Measurements from ENCODE around the gene APOL1.

DNA sequence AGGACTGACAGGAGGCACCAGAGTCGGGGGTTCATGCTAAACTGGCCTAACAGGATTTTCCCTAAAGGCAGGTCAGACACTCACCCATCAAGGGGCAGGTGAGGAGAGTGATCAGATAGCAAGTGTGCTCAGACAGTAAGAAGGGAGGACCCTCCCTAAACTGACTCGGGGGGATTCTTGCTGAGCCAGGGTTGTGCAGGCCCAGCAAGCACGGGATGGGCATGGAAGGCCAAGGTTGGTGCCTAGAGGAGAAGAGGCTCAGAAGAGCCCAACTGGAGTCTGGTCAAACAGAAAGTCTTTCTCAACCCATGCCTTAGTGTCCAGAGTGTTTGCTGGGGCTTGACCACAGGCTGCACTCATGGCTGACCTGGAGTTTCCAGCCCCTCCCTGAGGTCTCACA, 6.2 kb upstream of the APOL1 start:
- TF ChIP-seq, protein P1, sequence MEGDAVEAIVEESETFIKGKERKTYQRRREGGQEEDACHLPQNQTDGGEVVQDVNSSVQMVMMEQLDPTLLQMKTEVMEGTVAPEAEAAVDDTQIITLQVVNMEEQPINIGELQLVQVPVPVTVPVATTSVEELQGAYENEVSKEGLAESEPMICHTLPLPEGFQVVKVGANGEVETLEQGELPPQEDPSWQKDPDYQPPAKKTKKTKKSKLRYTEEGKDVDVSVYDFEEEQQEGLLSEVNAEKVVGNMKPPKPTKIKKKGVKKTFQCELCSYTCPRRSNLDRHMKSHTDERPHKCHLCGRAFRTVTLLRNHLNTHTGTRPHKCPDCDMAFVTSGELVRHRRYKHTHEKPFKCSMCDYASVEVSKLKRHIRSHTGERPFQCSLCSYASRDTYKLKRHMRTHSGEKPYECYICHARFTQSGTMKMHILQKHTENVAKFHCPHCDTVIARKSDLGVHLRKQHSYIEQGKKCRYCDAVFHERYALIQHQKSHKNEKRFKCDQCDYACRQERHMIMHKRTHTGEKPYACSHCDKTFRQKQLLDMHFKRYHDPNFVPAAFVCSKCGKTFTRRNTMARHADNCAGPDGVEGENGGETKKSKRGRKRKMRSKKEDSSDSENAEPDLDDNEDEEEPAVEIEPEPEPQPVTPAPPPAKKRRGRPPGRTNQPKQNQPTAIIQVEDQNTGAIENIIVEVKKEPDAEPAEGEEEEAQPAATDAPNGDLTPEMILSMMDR (conservative IDR thresholded peaks at IDR 0.05 in 1 of 2, IDR thresholded peaks at IDR 0.05 in 1 of 2; ENCODE audit: low read depth in 1 of 2, low read length in 2 of 2), result no peak
- TF ChIP-seq EZH2 (IDR thresholded peaks at IDR 0.05; ENCODE audit: low read length, missing control alignments), result no peak
